ENCODE data around the gene KAZN.

KAZN gene

GRCh38 chr1:14889825-14890440 lies 291.4 kb downstream of the KAZN start:
- H3K4me3 ChIP-seq (ENCODE audit: low read length, poor library complexity, severe bottlenecking), result no peak overlapping the region
- H3F3A ChIP-seq (ENCODE audit: low read depth), result no peaks in the 10 kb centered on the region
- no peak overlapping the region for H3K9ac ChIP-seq (ENCODE audit: low read depth, low read length, poor library complexity, severe bottlenecking)
- no peaks in the 10 kb centered on the region for H4K20me1 ChIP-seq (ENCODE audit: insufficient read depth, low read length, poor library complexity, severe bottlenecking)
- no peaks in the 10 kb centered on the region for H3K27me3 ChIP-seq (ENCODE audit: insufficient read depth, low read length, poor library complexity, severe bottlenecking)
- H3K36me3 ChIP-seq (ENCODE audit: insufficient read depth, low read length), result no peaks in the 10 kb centered on the region
- no peak overlapping the region for H3K4me2 ChIP-seq (ENCODE audit: low read depth, low read length, poor library complexity, severe bottlenecking)
- TF ChIP-seq EZH2phosphoT487 (IDR thresholded peaks at IDR 0.05; ENCODE audit: borderline replicate concordance), result no peak
- TF ChIP-seq, protein P1, sequence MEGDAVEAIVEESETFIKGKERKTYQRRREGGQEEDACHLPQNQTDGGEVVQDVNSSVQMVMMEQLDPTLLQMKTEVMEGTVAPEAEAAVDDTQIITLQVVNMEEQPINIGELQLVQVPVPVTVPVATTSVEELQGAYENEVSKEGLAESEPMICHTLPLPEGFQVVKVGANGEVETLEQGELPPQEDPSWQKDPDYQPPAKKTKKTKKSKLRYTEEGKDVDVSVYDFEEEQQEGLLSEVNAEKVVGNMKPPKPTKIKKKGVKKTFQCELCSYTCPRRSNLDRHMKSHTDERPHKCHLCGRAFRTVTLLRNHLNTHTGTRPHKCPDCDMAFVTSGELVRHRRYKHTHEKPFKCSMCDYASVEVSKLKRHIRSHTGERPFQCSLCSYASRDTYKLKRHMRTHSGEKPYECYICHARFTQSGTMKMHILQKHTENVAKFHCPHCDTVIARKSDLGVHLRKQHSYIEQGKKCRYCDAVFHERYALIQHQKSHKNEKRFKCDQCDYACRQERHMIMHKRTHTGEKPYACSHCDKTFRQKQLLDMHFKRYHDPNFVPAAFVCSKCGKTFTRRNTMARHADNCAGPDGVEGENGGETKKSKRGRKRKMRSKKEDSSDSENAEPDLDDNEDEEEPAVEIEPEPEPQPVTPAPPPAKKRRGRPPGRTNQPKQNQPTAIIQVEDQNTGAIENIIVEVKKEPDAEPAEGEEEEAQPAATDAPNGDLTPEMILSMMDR (conservative IDR thresholded peaks at IDR 0.05; ENCODE audit: low read length), result no peak
- H3K9me3 ChIP-seq (ENCODE audit: insufficient read depth, low read depth, low read length), result no peaks in the 10 kb centered on the region
- H3K79me2 ChIP-seq (ENCODE audit: insufficient read depth, low read length), result no peaks in the 10 kb centered on the region
- H2AFZ ChIP-seq (ENCODE audit: low read length), result no peak overlapping the region
- no peaks in the 10 kb centered on the region for H3K9me2 ChIP-seq (replicated peaks; ENCODE audit: low read depth, low read length)
- no peaks in the 10 kb centered on the region for H3K4me1 ChIP-seq (ENCODE audit: insufficient read depth, low read length, poor library complexity, severe bottlenecking)

GRCh38 chr1:14891991-14892390 lies 293.5 kb downstream of the KAZN start:
- H2AFZ ChIP-seq (ENCODE audit: low read length), result no peak overlapping the region
- TF ChIP-seq, protein P1 (conservative IDR thresholded peaks at IDR 0.05; ENCODE audit: low read length), result no peak
- TF ChIP-seq EZH2phosphoT487 (IDR thresholded peaks at IDR 0.05; ENCODE audit: borderline replicate concordance), result no peak
- no peak overlapping the region for H3K4me2 ChIP-seq (ENCODE audit: low read depth, low read length, poor library complexity, severe bottlenecking)
- no peaks in the 10 kb centered on the region for H3K9me3 ChIP-seq (ENCODE audit: insufficient read depth, low read depth, low read length)
- H3K9me2 ChIP-seq (replicated peaks; ENCODE audit: low read depth, low read length), result no peaks in the 10 kb centered on the region
- H3K27me3 ChIP-seq (ENCODE audit: insufficient read depth, low read length, poor library complexity, severe bottlenecking), result no peaks in the 10 kb centered on the region
- H3K4me3 ChIP-seq (ENCODE audit: low read length, poor library complexity, severe bottlenecking), result no peak overlapping the region
- H3K79me2 ChIP-seq (ENCODE audit: insufficient read depth, low read length), result no peaks in the 10 kb centered on the region
- H4K20me1 ChIP-seq (ENCODE audit: insufficient read depth, low read length, poor library complexity, severe bottlenecking), result no peaks in the 10 kb centered on the region
- H3F3A ChIP-seq (ENCODE audit: low read depth), result no peaks in the 10 kb centered on the region
- H3K36me3 ChIP-seq (ENCODE audit: insufficient read depth, low read length), result no peaks in the 10 kb centered on the region
- no peaks in the 10 kb centered on the region for H3K4me1 ChIP-seq (ENCODE audit: insufficient read depth, low read length, poor library complexity, severe bottlenecking)
- H3K9ac ChIP-seq (ENCODE audit: low read depth, low read length, poor library complexity, severe bottlenecking), result no peak overlapping the region

GRCh38 chr1:14894811-14895560 lies 296.5 kb downstream of the KAZN start:
- Histone ChIP-seq H3K9ac (ENCODE audit: low read depth, low read length, poor library complexity, severe bottlenecking) (no peak overlapping the region), H3K27me3 (ENCODE audit: insufficient read depth, low read length, poor library complexity, severe bottlenecking) (no peaks in the 10 kb centered on the region), H3K4me1 (ENCODE audit: insufficient read depth, low read length, poor library complexity, severe bottlenecking) (no peaks in the 10 kb centered on the region)

More at GRCh38 chr1:14894811-14895560, 296.5 kb downstream of the KAZN start:
- Histone ChIP-seq H3K9me2 (replicated peaks; ENCODE audit: low read depth, low read length) (no peaks in the 10 kb centered on the region), H2AFZ (ENCODE audit: low read length) (no peak overlapping the region), H4K20me1 (ENCODE audit: insufficient read depth, low read length, poor library complexity, severe bottlenecking) (no peaks in the 10 kb centered on the region), H3K36me3 (ENCODE audit: insufficient read depth, low read length) (no peaks in the 10 kb centered on the region), H3K4me2 (ENCODE audit: low read depth, low read length, poor library complexity, severe bottlenecking) (no peak overlapping the region), H3K4me3 (ENCODE audit: low read length, poor library complexity, severe bottlenecking) (no peak overlapping the region), H3F3A (ENCODE audit: low read depth) (no peaks in the 10 kb centered on the region), H3K9me3 (ENCODE audit: insufficient read depth, low read depth, low read length) (no peaks in the 10 kb centered on the region), H3K79me2 (ENCODE audit: insufficient read depth, low read length) (no peaks in the 10 kb centered on the region)
- TF ChIP-seq EZH2phosphoT487 (IDR thresholded peaks at IDR 0.05; ENCODE audit: borderline replicate concordance), result no peak
- TF ChIP-seq, protein P1 (conservative IDR thresholded peaks at IDR 0.05; ENCODE audit: low read length), result no peak
